COLO668 (cell line): ENCODE measurements around the gene MTG1.
"Not testable (repeated sequence)": the region's sequence is repeated elsewhere in the genome, so short reads cannot be mapped to it uniquely, and the experiment has no call there.

ENCODE experiments used
- DNase-seq: peaks from one replicate; lab custom pipeline; 2025; ENCODE audit not compliant: unreplicated experiment; lab: John Stamatoyannopoulos, UW

MTG1 gene

GRCh38 chr10:133465191-133465949 is 71.4 kb downstream of the MTG1 start:
- no peak for DNase-seq

DNA sequence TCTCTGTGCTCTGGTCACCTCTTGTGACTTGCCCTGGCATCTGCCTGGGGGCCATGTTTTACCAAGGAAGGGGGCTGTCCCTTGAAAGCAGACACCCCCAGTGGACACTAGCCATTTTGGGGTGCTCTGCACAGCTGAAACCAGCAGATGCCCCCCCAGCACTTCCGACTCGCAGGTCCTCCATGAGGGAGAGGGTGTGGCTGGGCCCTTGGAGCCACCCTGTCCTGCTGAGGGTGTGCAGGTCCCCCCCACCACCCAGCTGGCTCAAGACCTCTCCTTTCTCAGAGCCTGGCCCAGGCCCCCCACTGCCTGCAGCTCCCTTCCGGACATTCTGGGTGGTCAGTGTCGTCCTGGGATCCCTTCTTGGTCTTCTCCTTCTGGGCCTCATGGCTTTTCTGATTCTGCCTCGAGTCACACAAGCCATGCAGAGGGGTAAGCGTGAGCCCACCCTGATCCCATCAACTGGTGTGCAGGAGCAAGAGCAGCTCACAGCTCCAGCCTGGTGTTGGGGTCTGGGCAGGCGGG is 72.1 kb downstream of the MTG1 start:
- no peak for DNase-seq

DNA sequence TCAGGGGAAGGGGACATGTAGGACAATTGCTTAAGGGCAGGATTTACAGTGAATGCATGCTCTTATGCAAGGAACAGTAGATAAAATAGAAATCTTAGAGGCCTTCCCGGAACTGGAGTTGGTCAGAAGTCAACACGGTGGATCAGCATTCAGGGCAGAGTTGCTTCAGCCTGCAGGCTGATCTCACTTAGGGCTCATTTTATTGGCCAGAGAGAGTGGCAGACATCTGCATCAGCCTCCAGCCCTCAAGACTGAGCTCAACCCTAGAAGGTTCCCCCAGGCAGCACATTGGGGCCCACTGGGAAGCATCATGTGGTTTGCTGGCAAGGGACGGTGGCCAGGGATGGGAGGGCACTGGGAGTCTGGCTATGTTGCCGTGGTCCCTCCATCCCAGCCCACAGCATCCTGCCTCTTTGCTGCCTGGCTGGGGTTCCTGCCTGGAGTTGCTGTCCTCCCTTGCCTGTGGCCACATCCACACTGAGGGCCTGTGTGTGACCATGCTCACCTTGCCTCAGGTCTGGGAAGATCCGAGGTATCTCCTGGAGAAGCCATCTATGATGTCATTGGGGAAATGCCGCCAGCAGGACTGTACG is 72.8 kb downstream of the MTG1 start:
- DNase-seq = no peak

GRCh38 chr10:133467286-133467911 is 73.4 kb downstream of the MTG1 start:
- DNase-seq = no peak

DNA sequence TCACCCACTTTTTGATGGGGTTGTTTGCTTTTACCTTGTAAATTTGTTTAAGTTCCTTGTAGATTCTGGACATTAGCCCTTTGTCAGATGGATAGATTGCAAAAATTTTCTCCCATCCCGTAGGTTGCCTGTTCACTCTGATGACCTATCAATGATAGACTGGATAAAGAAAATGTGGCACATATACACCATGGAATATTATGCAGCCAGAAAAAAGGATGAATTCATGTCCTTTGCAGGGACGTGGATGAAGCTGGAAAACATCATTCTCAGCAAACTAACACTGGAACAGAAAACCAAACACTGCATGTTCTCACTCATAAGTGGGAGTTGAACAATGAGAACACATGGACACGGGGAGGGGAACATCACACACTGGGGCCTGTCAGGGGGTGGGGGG is 75.2 kb downstream of the MTG1 start:
- not testable (repeated sequence) for DNase-seq

GRCh38 chr10:133471300-133472109 is 77.5 kb downstream of the MTG1 start:
- DNase-seq = no peak
